ENCODE results near the gene PLXNA4. TPM values are rescaled to one million over a fixed set of nuclear protein-coding genes. Genes with fewer than 3 reads are reported as not detected.

PLXNA4 gene
- total and polyA plus RNA-seq, 11 donors, result 1.8 to 22.1 (median 10.5) TPM

DNA sequence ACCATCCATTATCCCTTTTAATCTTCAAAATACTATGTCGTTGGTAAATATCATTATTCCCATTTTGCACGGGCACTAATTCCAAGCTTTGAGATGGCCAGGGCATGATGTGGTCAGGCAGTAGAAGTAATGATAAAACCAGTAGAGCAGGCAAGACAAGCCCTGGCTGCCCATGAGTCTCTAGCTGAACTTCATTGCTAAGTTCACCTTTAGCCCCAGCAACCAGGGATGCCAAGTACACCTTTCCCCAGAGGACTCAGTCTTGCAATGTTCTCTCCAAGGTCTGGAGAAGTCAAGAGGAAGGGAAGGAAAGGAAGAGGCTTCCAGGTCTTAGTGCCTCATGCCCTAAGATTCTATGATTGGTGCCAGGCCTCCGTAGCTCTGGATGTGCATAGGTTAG is 203.2 kb downstream of the PLXNA4 start:
- Histone ChIP-seq H3K4me1 (peaks cover 0 to 32% (median 15%) of the 10 kb centered on the region in 12 donors), H3K9me3 (no peaks in the 10 kb centered on the region), H3K4me3 (no peak overlapping the region), H3K27ac (no peak overlapping the region), H3K36me3 (no peaks in the 10 kb centered on the region), H3K27me3 (no peaks in the 10 kb centered on the region)
- no peak for DNase-seq
- ATAC-seq, result no peak
- intact Hi-C loops (cut with DNase I), result no loop called here
- 94 to 96% (median 95%) methylated on average over 3 of the region's 3 CpGs for WGBS, 4 donors
- TF ChIP-seq, protein P1, sequence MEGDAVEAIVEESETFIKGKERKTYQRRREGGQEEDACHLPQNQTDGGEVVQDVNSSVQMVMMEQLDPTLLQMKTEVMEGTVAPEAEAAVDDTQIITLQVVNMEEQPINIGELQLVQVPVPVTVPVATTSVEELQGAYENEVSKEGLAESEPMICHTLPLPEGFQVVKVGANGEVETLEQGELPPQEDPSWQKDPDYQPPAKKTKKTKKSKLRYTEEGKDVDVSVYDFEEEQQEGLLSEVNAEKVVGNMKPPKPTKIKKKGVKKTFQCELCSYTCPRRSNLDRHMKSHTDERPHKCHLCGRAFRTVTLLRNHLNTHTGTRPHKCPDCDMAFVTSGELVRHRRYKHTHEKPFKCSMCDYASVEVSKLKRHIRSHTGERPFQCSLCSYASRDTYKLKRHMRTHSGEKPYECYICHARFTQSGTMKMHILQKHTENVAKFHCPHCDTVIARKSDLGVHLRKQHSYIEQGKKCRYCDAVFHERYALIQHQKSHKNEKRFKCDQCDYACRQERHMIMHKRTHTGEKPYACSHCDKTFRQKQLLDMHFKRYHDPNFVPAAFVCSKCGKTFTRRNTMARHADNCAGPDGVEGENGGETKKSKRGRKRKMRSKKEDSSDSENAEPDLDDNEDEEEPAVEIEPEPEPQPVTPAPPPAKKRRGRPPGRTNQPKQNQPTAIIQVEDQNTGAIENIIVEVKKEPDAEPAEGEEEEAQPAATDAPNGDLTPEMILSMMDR (IDR thresholded peaks at IDR 0.05), result no peak
- TF ChIP-seq POLR2A (IDR thresholded peaks at IDR 0.05), result no peak

DNA sequence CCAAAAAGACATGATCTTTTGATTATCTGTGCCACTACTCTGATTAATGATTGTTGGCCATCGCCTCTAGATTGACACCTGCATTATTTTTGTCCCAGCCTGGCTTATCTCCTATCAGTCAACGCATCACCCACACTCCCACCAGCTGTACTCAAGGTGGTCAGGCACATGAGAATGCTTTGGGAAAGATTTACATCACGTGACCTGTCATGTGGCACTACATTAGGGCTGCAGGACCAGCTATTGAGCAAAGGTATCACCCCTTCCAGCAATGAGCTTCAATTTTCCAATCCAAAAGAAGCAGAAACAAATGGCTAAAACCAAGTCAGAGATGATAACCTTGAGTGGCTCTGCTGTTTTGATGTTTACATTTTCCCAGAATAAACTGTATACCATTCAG is 204.3 kb downstream of the PLXNA4 start:
- intact Hi-C loops (cut with DNase I), result no loop called here
- TF ChIP-seq, protein P1 (IDR thresholded peaks at IDR 0.05), result no peak
- TF ChIP-seq POLR2A (IDR thresholded peaks at IDR 0.05), result no peak
- peaks cover 0 to 21% (median 10%) of the 10 kb centered on the region in 12 donors for H3K4me1 ChIP-seq
- no peak overlapping the region for H3K4me3 ChIP-seq
- no peaks in the 10 kb centered on the region for H3K36me3 ChIP-seq
- WGBS, 4 donors, result 73 to 86% (median 83%) methylated on average over 3 of the region's 3 CpGs
- no peaks in the 10 kb centered on the region for H3K9me3 ChIP-seq
- no peak overlapping the region for H3K27ac ChIP-seq
- DNase-seq (no peak), ATAC-seq (no peak)
- H3K27me3 ChIP-seq, result no peaks in the 10 kb centered on the region

DNA sequence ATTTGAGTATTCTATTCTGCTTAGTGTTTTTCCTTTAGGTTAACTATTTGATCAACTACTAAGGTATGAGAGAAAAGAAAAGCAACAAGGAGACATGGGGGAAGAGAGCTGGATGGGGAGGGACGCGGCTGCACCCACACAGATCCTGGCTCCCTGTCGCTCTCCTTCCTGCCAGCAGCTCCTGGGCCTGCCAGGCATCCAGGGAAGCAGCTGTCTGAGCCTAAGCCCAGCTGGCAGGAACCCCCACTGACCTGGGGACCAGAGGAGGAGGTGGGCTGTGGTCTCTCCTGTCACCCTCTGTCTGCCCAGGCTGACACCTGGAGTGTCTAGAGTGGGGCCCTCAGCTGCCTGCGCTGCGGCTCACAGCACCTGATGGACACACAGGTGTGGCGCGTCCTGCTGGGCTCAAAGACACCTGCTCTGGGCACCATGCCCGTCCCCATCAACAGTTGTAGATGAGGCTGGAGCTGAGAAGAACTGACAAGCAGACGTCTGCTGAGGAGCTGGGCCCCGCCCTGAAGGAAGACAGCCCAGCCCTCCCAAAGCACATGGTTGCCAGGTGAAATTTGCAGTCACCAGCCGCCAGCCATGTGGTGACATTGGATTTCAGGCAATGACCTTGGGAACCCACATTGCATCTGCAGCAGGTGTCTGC is 207.9 kb downstream of the PLXNA4 start:
- no peaks in the 10 kb centered on the region for H3K27me3 ChIP-seq
- H3K4me1 ChIP-seq, result peaks cover 0 to 6% (median 0%) of the 10 kb centered on the region in 12 donors
- intact Hi-C loops (cut with DNase I), result no loop called here
- H3K36me3 ChIP-seq, result no peaks in the 10 kb centered on the region
- TF ChIP-seq POLR2A (IDR thresholded peaks at IDR 0.05), result no peak
- TF ChIP-seq, protein P1 (IDR thresholded peaks at IDR 0.05), result no peak
- H3K27ac ChIP-seq, result no peak overlapping the region
- DNase-seq (no peak), ATAC-seq (peak in 3 of 4 donors; percentile 34 to 38 (median 36))
- WGBS, 4 donors, result 64 to 86% (median 73%) methylated on average over 7 to 11 of the region's 11 CpGs
- H3K4me3 ChIP-seq, result no peak overlapping the region
- no peaks in the 10 kb centered on the region for H3K9me3 ChIP-seq

DNA sequence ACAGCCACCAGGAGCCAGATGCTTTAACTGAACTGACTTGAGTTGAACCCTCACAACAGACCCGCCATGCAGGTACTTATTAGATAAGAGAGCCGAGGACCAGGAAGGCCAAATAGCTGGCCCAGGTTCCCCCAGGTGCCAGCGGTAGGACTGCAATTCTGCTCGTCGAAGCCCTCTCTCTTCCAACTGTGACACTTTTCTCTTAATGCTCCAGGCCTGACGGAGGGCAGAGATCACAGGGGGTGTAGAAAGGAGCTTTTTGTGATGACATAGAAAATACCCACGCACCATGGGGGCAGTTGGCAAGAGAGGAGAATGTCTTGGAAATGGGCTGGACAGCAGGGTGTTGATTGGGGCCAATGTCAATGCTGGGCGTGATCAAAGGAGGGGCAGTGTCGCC is 208.5 kb downstream of the PLXNA4 start:
- Histone ChIP-seq H3K27me3 (no peaks in the 10 kb centered on the region), H3K4me1 (peaks cover 0 to 6% (median 0%) of the 10 kb centered on the region in 12 donors), H3K9me3 (no peaks in the 10 kb centered on the region), H3K36me3 (no peaks in the 10 kb centered on the region), H3K27ac (no peak overlapping the region), H3K4me3 (no peak overlapping the region)
- intact Hi-C loops (cut with DNase I), result no loop called here
- no peak for DNase-seq
- 90 to 98% (median 92%) methylated on average over 9 of the region's 9 CpGs for WGBS, 4 donors
- TF ChIP-seq, protein P1 (IDR thresholded peaks at IDR 0.05), result no peak
- no peak for TF ChIP-seq POLR2A (IDR thresholded peaks at IDR 0.05)
- peak in 1 of 4 donors; percentile 10 for ATAC-seq
